GM12891 (cell line): Measurements from ENCODE around the gene KLC4.

Source experiments
- PAX5 ChIP-seq: IDR thresholded peaks from 2 replicates; pipeline ENCODE4 v1.6.1; 2011; ENCODE audit warnings: low read length, moderate library complexity, mild to moderate bottlenecking; ENCODE audit not compliant: insufficient read depth, severe bottlenecking
- POLR2A ChIP-seq: IDR thresholded peaks from 2 replicates; pipeline ENCODE4 v1.6.1; 2011; ENCODE audit warnings: low read depth, low read length, control low read depth
- POLR2AphosphoS5 ChIP-seq: IDR thresholded peaks from 2 replicates; pipeline ENCODE4 v1.6.1; 2011; ENCODE audit warnings: low read depth, low read length, control low read depth
- POU2F2 ChIP-seq: IDR thresholded peaks from 2 replicates; pipeline ENCODE4 v1.6.1; 2011; ENCODE audit warnings: low read depth, mild to moderate bottlenecking, control low read depth, low read length, moderate library complexity
- TAF1 ChIP-seq: IDR thresholded peaks from 2 replicates; pipeline ENCODE4 v1.6.1; 2011; ENCODE audit warnings: low read depth, low read length, control low read depth

DNA sequence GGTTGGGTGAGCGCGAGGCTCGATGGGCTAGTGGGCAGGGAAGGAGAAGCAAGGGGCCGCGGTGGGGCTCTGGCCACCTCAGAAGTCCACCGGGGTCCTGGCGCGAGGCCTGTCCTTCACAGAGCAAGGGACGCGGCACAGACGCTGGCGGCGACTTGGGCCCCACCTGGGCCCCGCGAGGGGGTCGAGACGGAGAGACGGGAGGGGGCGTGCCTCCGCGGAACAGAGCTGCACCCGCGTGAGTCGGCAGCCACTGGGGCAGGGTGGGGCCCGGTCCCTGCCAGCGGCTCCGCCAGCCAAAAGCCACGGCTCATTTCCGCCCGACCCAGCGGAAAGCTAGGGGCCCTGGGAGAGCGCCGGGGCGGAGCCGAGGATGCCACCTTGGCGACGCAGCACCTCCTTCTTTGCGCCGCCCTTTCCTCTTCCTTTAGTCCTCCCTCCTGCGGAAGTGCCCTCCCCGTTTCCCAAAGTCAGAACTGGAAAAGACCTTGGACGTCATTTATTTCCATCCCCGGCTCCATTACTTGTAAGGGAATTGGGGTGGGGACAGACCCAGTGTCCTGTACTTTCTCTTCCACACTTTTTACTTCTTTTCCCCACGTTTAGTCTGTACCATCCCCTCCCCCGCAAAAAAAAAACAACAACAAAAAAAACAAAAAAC, 5.8 kb upstream of the KLC4 start, which contains the start of gene CUL7:
- TF ChIP-seq POLR2A (peak; percentile 90), POLR2AphosphoS5 (peak; percentile 91), TAF1 (peak; percentile 69; the same call in 1 of the 2 replicates), POU2F2 (peak; percentile 85), PAX5 (peak; percentile 63)
